T-cell (primary cell): ENCODE data around the gene RUFY2. TPM values are rescaled to one million over a fixed set of nuclear protein-coding genes. Genes with fewer than 3 reads are reported as not detected.

Experiments
- ATAC-seq, 4 experiments: fragments of 200-7000 bp in 3 of 4; fragments of 150-1000 bp in 1 of 4; cut with Tn5 transposase; replicated peaks in 1 of 4; 1 replicate in 3 of 4; 2 replicates in 1 of 4; pipeline ENCODE4 v1.10.0; 2021; ENCODE audit warnings: moderate library complexity in 3 of 4, mild to moderate bottlenecking in 2 of 4, moderate number of reproducible peaks in 1 of 4
- CTCF ChIA-PET, 2 donors: fragments of 300-600 bp; sonication (Branson Sonifier 250); formaldehyde crosslinking; loops; one replicate each; lab custom pipeline; 2022; ENCODE audit warnings: antibody characterized with exemption in 2 of 2; lab: Charles Lee
- POLR2A ChIA-PET, 2 donors: fragments of 300-600 bp; sonication (Branson Sonifier 250); formaldehyde crosslinking; loops; one replicate each; lab custom pipeline; 2022; ENCODE audit warnings: antibody characterized with exemption in 2 of 2; lab: Charles Lee
- DNase-seq, 35 experiments: peaks; one replicate each; pipeline versions ENCODE4 v3.0.0 to v3.0.0-alpha.2; 2013 to 2023
- H3K27ac ChIP-seq: one replicate; pipeline ENCODE4 v1.5.1; 2013; ENCODE audit warnings: low read length
- H3K27me3 ChIP-seq, 2 experiments: replicated peaks in 1 of 2; 1 replicate in 1 of 2; 2 replicates in 1 of 2; pipeline versions ENCODE4 v1.6.1 to v1.7.0; 2013; ENCODE audit warnings: low read length in 1 of 2, mixed read lengths in 1 of 2; ENCODE audit not compliant: control insufficient read depth in 2 of 2, insufficient read depth in 2 of 2; ENCODE audit errors: extremely low read depth in 1 of 2
- H3K36me3 ChIP-seq, 2 donors: 1 replicate in 1 of 2; 2 replicates in 1 of 2; pipeline versions ENCODE4 v1.6.1 to v1.7.0; 2013; ENCODE audit warnings: low read length in 1 of 2; ENCODE audit not compliant: control insufficient read depth in 2 of 2, insufficient read depth in 1 of 2; ENCODE audit errors: extremely low read depth in 1 of 2
- H3K4me1 ChIP-seq, 2 experiments: 1 replicate in 1 of 2; 2 replicates in 1 of 2; pipeline versions ENCODE4 v1.6.1 to v1.7.0; 2013; ENCODE audit warnings: low read length in 2 of 2, mixed read lengths in 1 of 2; ENCODE audit not compliant: insufficient read depth in 2 of 2, control insufficient read depth in 1 of 2; ENCODE audit errors: extremely low read depth in 1 of 2
- H3K4me3 ChIP-seq, 2 donors: 1 replicate in 1 of 2; 2 replicates in 1 of 2; pipeline versions ENCODE4 v1.5.1 to v1.7.0; 2013; ENCODE audit warnings: mild to moderate bottlenecking in 2 of 2, low read length in 1 of 2, moderate library complexity in 1 of 2; ENCODE audit not compliant: control insufficient read depth in 1 of 2; ENCODE audit errors: extremely low read depth in 1 of 2
- H3K9me3 ChIP-seq: 2 replicates; pipeline ENCODE4 v1.7.0; 2013
- H3K27ac Mint-ChIP-seq, 2 donors: one replicate each; pipeline ENCODE4 v1.8.0; 2020 to 2021; ENCODE audit warnings: mild to moderate bottlenecking in 2 of 2, mixed read lengths in 2 of 2
- H3K27me3 Mint-ChIP-seq, 2 donors: one replicate each; pipeline ENCODE4 v1.8.0; 2021 to 2022; ENCODE audit warnings: mixed read lengths in 2 of 2
- H3K36me3 Mint-ChIP-seq: one replicate; pipeline ENCODE4 v1.8.0; 2021; ENCODE audit warnings: mixed read lengths
- H3K4me1 Mint-ChIP-seq, 3 donors: one replicate each; pipeline ENCODE4 v1.8.0; 2020 to 2022; ENCODE audit warnings: mixed read lengths in 3 of 3, mild to moderate bottlenecking in 1 of 3
- H3K4me3 Mint-ChIP-seq, 3 donors: one replicate each; pipeline ENCODE4 v1.8.0; 2020 to 2022; ENCODE audit warnings: mild to moderate bottlenecking in 3 of 3, mixed read lengths in 3 of 3, moderate library complexity in 3 of 3
- H3K9me3 Mint-ChIP-seq, 3 donors: one replicate each; pipeline ENCODE4 v1.8.0; 2020 to 2022; ENCODE audit warnings: mixed read lengths in 3 of 3
- WGBS: methylation state at CpG from one replicate; pipeline ENCODE4 v1.1.5; 2013; ENCODE audit warnings: missing lambda C conversion rate; ENCODE audit not compliant: insufficient coverage; 5-methylcytosine and 5-hydroxymethylcytosine counted together
- total RNA-seq, 35 experiments: library from RNA in 6 of 35; stranded (reverse) in 6 of 35; fragments of 120-200 nt in 1 of 35; gene quantifications; one replicate each; pipeline versions ENCODE4 v1.2.1 to v1.2.4 and lab custom pipeline; 2013 to 2026

RUFY2 gene
- total RNA-seq, 5 donors from 2014 or later (not counting 1 experiment from before 2014, with no cell fraction given), result 15.2 to 25.7 (median 20.3) TPM

DNA sequence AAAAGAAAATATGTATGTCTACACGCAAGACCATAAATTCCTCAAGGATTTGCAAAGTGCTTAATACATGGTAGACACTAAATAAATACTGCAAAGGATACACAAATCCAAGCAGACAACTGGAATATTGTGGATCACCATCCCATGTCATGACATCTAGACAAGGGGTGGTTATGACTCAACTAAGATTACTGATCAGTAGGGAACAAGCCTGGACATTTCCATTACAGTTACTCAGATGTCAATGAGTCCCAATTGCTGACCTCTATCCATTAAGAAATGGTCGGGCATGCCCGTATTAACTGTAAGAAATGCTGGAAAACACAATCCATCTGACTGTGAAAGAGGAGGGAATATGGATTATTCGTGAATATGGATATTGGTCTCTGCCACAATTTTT lies 27.6 kb upstream of the RUFY2 start:
- Mint-ChIP-seq H3K36me3 (peaks cover 10% of the 10 kb centered on the region), H3K9me3 (no peaks in the 10 kb centered on the region), H3K4me3 (no peak overlapping the region), H3K27ac (no peak overlapping the region), H3K4me1 (no peaks in the 10 kb centered on the region), H3K27me3 (no peaks in the 10 kb centered on the region)
- ChIA-PET POLR2A (interaction anchor here in 1 of 2 donors (0.6 kb wide), 1 partner anchor 167 kb away, joined by 3 read pairs; no protein-coding TSS in a partner anchor), CTCF (interaction anchor here in 1 of 2 donors (0.5 kb wide), 1 partner anchor 116 kb away, joined by 6 read pairs; no protein-coding TSS in a partner anchor)
- Histone ChIP-seq H3K4me3 (no peak overlapping the region), H3K9me3 (no peaks in the 10 kb centered on the region), H3K27ac (no peak overlapping the region), H3K36me3 (no peaks in the 10 kb centered on the region), H3K27me3 (no peaks in the 10 kb centered on the region), H3K4me1 (no peaks in the 10 kb centered on the region)
- DNase-seq, result no peak
- no peak for ATAC-seq
- WGBS, result 100% methylated on average over 1 of the region's 4 CpGs

- no peak for DNase-seq
- no peak for ATAC-seq
- H3K9me3 Mint-ChIP-seq, result no peaks in the 10 kb centered on the region
- CTCF ChIA-PET, result interaction anchor here in 1 of 2 donors (0.6 kb wide), 1 partner anchor 48 kb away, joined by 3 read pairs; no protein-coding TSS in a partner anchor
- no CpG with 5 or more reads among the region's 5 CpGs for WGBS
- no peaks in the 10 kb centered on the region for H3K27me3 Mint-ChIP-seq
- Histone ChIP-seq H3K27ac (no peak overlapping the region), H3K4me1 (peaks cover 2% of the 10 kb centered on the region in 2 experiments), H3K36me3 (no peaks in the 10 kb centered on the region), H3K9me3 (no peaks in the 10 kb centered on the region), H3K27me3 (no peaks in the 10 kb centered on the region), H3K4me3 (no peak overlapping the region)
- peaks cover 4 to 5% (median 5%) of the 10 kb centered on the region in 3 donors for H3K4me1 Mint-ChIP-seq
- H3K36me3 Mint-ChIP-seq, result peaks cover 3% of the 10 kb centered on the region
- POLR2A ChIA-PET, result interaction anchor here in 1 of 2 donors (0.6 kb wide), 1 partner anchor 113 kb away, joined by 3 read pairs; no protein-coding TSS in a partner anchor
- no peak overlapping the region for H3K4me3 Mint-ChIP-seq
- no peak overlapping the region for H3K27ac Mint-ChIP-seq
These were observed 21.5 kb upstream of the RUFY2 start for GRCh38 chr10:68428396-68429104.

DNA sequence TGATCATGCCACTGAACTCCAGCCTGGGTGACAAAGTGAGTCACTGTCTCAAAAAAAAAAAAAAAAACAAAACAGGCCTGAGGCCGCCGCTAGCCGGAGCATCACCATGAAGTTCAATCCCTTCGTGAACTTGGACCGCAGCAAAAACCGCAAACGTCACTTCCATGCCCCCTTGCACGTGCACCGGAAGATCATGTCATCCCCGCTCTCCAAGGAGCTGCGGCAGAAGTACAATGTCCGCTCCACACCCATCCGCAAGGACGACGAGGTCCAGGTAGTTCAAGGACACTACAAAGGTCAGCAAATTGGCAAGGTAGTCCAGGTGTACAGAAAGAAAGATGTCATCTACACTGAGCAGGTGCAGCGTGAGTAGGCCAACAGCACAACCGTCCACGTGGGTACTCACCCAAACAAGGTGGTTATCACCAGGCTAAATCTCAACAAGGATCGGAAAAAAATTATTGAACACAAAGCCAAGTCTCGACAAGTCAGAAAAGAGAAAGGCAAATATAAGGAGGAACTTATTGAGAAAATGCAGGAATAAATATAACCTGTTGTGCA lies 17.5 kb upstream of the RUFY2 start:
- Histone ChIP-seq H3K4me3 (no peak overlapping the region), H3K27me3 (no peaks in the 10 kb centered on the region), H3K36me3 (no peaks in the 10 kb centered on the region), H3K9me3 (no peaks in the 10 kb centered on the region), H3K27ac (no peak overlapping the region), H3K4me1 (peaks cover 7 to 10% of the 10 kb centered on the region in 2 experiments)
- H3K9me3 Mint-ChIP-seq, result no peaks in the 10 kb centered on the region
- DNase-seq (no peak), ATAC-seq (no peak)
- no peaks in the 10 kb centered on the region for H3K27me3 Mint-ChIP-seq
- POLR2A ChIA-PET, result no interaction called here
- CTCF ChIA-PET, result no interaction called here
- no peak overlapping the region for H3K27ac Mint-ChIP-seq
- H3K4me3 Mint-ChIP-seq, result no peak overlapping the region
- peaks cover 4% of the 10 kb centered on the region for H3K36me3 Mint-ChIP-seq
- WGBS, result 91% methylated on average over 18 of the region's 20 CpGs
- H3K4me1 Mint-ChIP-seq, result peaks cover 11 to 16% (median 14%) of the 10 kb centered on the region in 3 donors

DNA sequence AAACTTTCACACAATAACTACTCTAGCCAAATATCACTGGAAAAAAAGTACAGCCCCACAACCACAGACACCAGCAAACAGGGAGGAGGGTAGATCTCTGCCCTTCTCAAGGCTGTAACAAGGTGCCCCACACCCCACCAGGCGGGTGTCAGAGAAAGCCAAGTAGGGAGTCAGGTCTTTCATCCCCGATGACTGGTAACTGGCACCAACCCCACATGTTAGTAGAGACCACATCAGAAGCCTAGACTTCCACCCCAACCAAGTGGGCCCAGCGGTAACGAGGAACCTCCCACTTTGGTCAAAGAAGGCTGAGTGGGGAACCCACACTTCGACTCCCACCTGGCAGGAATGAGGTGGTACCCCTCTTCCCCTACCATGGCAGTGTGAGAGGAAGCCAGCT lies 16.4 kb upstream of the RUFY2 start:
- Mint-ChIP-seq H3K27ac (peak overlapping the region; percentile 23 to 41), H3K4me1 (peaks cover 11 to 16% (median 14%) of the 10 kb centered on the region in 3 donors), H3K36me3 (peaks cover 6% of the 10 kb centered on the region), H3K9me3 (no peaks in the 10 kb centered on the region), H3K4me3 (peak overlapping the region in 1 of 3 donors; percentile 39), H3K27me3 (no peaks in the 10 kb centered on the region)
- H3K27me3 ChIP-seq, result no peaks in the 10 kb centered on the region
- H3K4me3 ChIP-seq, result no peak overlapping the region
- H3K27ac ChIP-seq, result no peak overlapping the region
- DNase-seq (peak in 29 of 35 experiments; percentile 1 to 43 (median 18)), ATAC-seq (peak; percentile 66 to 97 (median 74))
- no peaks in the 10 kb centered on the region for H3K36me3 ChIP-seq
- 20% methylated on average over 1 of the region's 5 CpGs for WGBS
- ChIA-PET CTCF (no interaction called here), POLR2A (interaction anchor here in 1 of 2 donors (0.5 kb wide), 1 partner anchor 958 kb away, joined by 3 read pairs; no protein-coding TSS in a partner anchor)
- no peaks in the 10 kb centered on the region for H3K9me3 ChIP-seq
- H3K4me1 ChIP-seq, result peaks cover 7 to 10% of the 10 kb centered on the region in 2 experiments

DNA sequence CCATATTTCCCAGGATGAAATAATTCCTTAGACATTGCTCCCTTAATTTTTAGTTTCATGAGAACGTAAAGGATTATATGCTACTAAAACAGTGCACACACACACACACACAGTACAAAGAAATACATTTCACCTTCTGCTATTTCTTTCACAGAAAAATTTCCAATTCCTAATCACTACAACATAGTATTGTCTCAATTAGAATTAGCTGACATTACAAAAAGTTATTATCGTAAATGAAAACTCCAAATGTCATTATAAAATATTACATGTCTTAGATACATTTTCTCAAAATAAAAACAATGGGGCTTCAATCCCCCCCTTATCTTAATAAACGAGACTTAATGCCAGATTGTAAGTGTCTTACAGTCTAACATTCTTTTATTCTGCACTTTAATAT lies 12.3 kb upstream of the RUFY2 start:
- Mint-ChIP-seq H3K27me3 (no peaks in the 10 kb centered on the region), H3K9me3 (no peaks in the 10 kb centered on the region), H3K4me1 (peaks cover 11 to 16% (median 14%) of the 10 kb centered on the region in 3 donors), H3K4me3 (no peak overlapping the region), H3K27ac (no peak overlapping the region), H3K36me3 (peaks cover 14% of the 10 kb centered on the region)
- Histone ChIP-seq H3K9me3 (no peaks in the 10 kb centered on the region), H3K4me3 (no peak overlapping the region), H3K4me1 (peaks cover 7 to 10% of the 10 kb centered on the region in 2 experiments), H3K36me3 (no peaks in the 10 kb centered on the region), H3K27ac (no peak overlapping the region), H3K27me3 (no peaks in the 10 kb centered on the region)
- POLR2A ChIA-PET, result interaction anchor here in 1 of 2 donors (0.6 kb wide), 1 partner anchor 742 kb away, joined by 3 read pairs; no protein-coding TSS in a partner anchor
- ATAC-seq (no peak), DNase-seq (no peak)
- CTCF ChIA-PET, result no interaction called here
- WGBS, result no CpG with 5 or more reads among the region's 3 CpGs

GRCh38 chr10:68408898-68409518 lies 1.9 kb upstream of the RUFY2 start:
- DNase-seq (no peak), ATAC-seq (no peak)
- 100% methylated on average over 1 of the region's 2 CpGs for WGBS
- Mint-ChIP-seq H3K4me1 (peaks cover 18 to 25% (median 23%) of the 10 kb centered on the region in 3 donors), H3K27ac (no peak overlapping the region), H3K27me3 (no peaks in the 10 kb centered on the region), H3K9me3 (no peaks in the 10 kb centered on the region), H3K4me3 (no peak overlapping the region), H3K36me3 (no peaks in the 10 kb centered on the region)
- Histone ChIP-seq H3K27me3 (no peaks in the 10 kb centered on the region), H3K27ac (no peak overlapping the region), H3K36me3 (no peaks in the 10 kb centered on the region), H3K9me3 (no peaks in the 10 kb centered on the region), H3K4me1 (peaks cover 8 to 10% of the 10 kb centered on the region in 2 experiments), H3K4me3 (no peak overlapping the region)
- CTCF ChIA-PET, result interaction anchor here (0.6 to 0.7 kb wide), 3 partner anchors 71 to 548 kb away, joined by 4 to 5 read pairs (median 4); no protein-coding TSS in a partner anchor
- POLR2A ChIA-PET, result interaction anchor here in 1 of 2 donors (0.6 kb wide), 1 partner anchor 936 kb away, joined by 3 read pairs; no protein-coding TSS in a partner anchor
